Measurements from ENCODE around the gene SAA2.

GRCh38 chr11:18230859-18231258, 17.6 kb downstream of the SAA2 start:
- TF ChIP-seq CTCF (IDR thresholded peaks at IDR 0.05) (no peak), POLR2A (IDR thresholded peaks at IDR 0.05) (no peak)

All from thyroid gland (tissue), 4 donors.